Stimulated activated naive CD8-positive, alpha-beta T cell treated with anti-CD3 and anti-CD28 coated beads, Interleukin-15, Interleukin-2, amounts not matched to agents 100 U/mL and 50 U/mL, for 24 hours (primary cell): ENCODE results near the gene CIDEC.

Source experiments
- ATAC-seq: fragments of 150-1000 bp; cut with Tn5 transposase; one replicate; pipeline ENCODE4 v1.10.0; 2021
- DNase-seq: peaks from one replicate; pipeline ENCODE4 v3.0.0; 2021

CIDEC gene

GRCh38 chr3:9879830-9880549, at the start of gene CIDEC:
CIDEC (minus strand) TSS chr3:9880253; CDS start chr3:9878486, 1,767 bp downstream.
- ATAC-seq (no peak), DNase-seq (no peak)

- DNase-seq (no peak), ATAC-seq (no peak)
These were observed 48.1 kb upstream of the CIDEC start for GRCh38 chr3:9928158-9928557.

- ATAC-seq (no peak), DNase-seq (no peak)
These were observed 38.4 kb upstream of the CIDEC start for GRCh38 chr3:9918261-9919038.

- DNase-seq (no peak), ATAC-seq (no peak)
These were observed 37.8 kb upstream of the CIDEC start for GRCh38 chr3:9917820-9918219.

- ATAC-seq (peak; percentile 78), DNase-seq (peak; percentile 55)
These were observed 37.0 kb upstream of the CIDEC start, which contains the start of gene IL17RC for GRCh38 chr3:9916734-9917680. IL17RC (plus strand) TSS chr3:9917098; CDS start chr3:9917316, 218 bp downstream.

- ATAC-seq (no peak), DNase-seq (no peak)
These were observed 36.3 kb upstream of the CIDEC start for GRCh38 chr3:9916346-9916733.

- DNase-seq = peak; percentile 58
- ATAC-seq = peak; percentile 26
These were observed 35.4 kb upstream of the CIDEC start for GRCh38 chr3:9915254-9916141.

- no peak for DNase-seq
- peak; percentile 47 for ATAC-seq
These were observed 34.7 kb upstream of the CIDEC start for GRCh38 chr3:9914559-9915253.

GRCh38 chr3:9914011-9914410, 34.0 kb upstream of the CIDEC start:
- DNase-seq = no peak
- ATAC-seq = no peak

GRCh38 chr3:9913601-9914000, 33.5 kb upstream of the CIDEC start:
- no peak for ATAC-seq

GRCh38 chr3:9912294-9912935, 32.4 kb upstream of the CIDEC start:
- ATAC-seq (no peak), DNase-seq (no peak)

More at GRCh38 chr3:9913601-9914000, 33.5 kb upstream of the CIDEC start:
- DNase-seq = no peak

- ATAC-seq (no peak), DNase-seq (no peak)
These were observed 31.8 kb upstream of the CIDEC start for GRCh38 chr3:9911863-9912262.

GRCh38 chr3:9909221-9910013, 29.4 kb upstream of the CIDEC start:
- ATAC-seq (peak; percentile 47), DNase-seq (no peak)

- DNase-seq (no peak), ATAC-seq (no peak)
These were observed 28.2 kb upstream of the CIDEC start for GRCh38 chr3:9908286-9908685.

GRCh38 chr3:9906480-9906879, 26.4 kb upstream of the CIDEC start:
- ATAC-seq (no peak), DNase-seq (no peak)

- no peak for DNase-seq
These were observed 23.9 kb upstream of the CIDEC start for GRCh38 chr3:9903904-9904303.

GRCh38 chr3:9903238-9903624, 23.2 kb upstream of the CIDEC start:
- ATAC-seq (no peak), DNase-seq (peak; percentile 37)

More at GRCh38 chr3:9903904-9904303, 23.9 kb upstream of the CIDEC start:
- ATAC-seq = no peak

GRCh38 chr3:9902372-9903237, 22.6 kb upstream of the CIDEC start, which contains the start of gene IL17RE:
IL17RE (plus strand) TSS chr3:9902848; CDS start chr3:9902933, 85 bp downstream.
- ATAC-seq = peak; percentile 67
- DNase-seq = peak; percentile 33
